ENCODE results near the gene PCSK4.

Gene PCSK4

GRCh38 chr19:1470055-1470304 is 20.2 kb downstream of the PCSK4 start:
- no peak for DNase-seq (ENCODE audit: low read depth)

- no peak for DNase-seq (ENCODE audit: low read depth)
These were observed 20.7 kb downstream of the PCSK4 start for GRCh38 chr19:1469255-1470054.

GRCh38 chr19:1468821-1469254 is 21.3 kb downstream of the PCSK4 start:
- DNase-seq (ENCODE audit: low read depth) = no peak

GRCh38 chr19:1468274-1468820 is 21.8 kb downstream of the PCSK4 start:
- no peak for DNase-seq (ENCODE audit: low read depth)

GRCh38 chr19:1467490-1468273 is 22.5 kb downstream of the PCSK4 start:
- DNase-seq (ENCODE audit: low read depth) = no peak

- no peak for DNase-seq (ENCODE audit: low read depth)
These were observed 23.0 kb downstream of the PCSK4 start for GRCh38 chr19:1467215-1467489.

- no peak for DNase-seq (ENCODE audit: low read depth)
These were observed 23.5 kb downstream of the PCSK4 start for GRCh38 chr19:1466461-1467214.

GRCh38 chr19:1466018-1466460 is 24.1 kb downstream of the PCSK4 start:
- no peak for DNase-seq (ENCODE audit: low read depth)

GRCh38 chr19:1465191-1466016 is 24.7 kb downstream of the PCSK4 start:
- no peak for DNase-seq (ENCODE audit: low read depth)

- DNase-seq (ENCODE audit: low read depth) = no peak
These were observed 28.3 kb downstream of the PCSK4 start for GRCh38 chr19:1461862-1462261.

GRCh38 chr19:1460033-1460995 is 29.8 kb downstream of the PCSK4 start:
- no peak for DNase-seq (ENCODE audit: low read depth)

GRCh38 chr19:1459479-1459878 is 30.7 kb downstream of the PCSK4 start:
- no peak for DNase-seq (ENCODE audit: low read depth)

- DNase-seq (ENCODE audit: low read depth) = no peak
These were observed 32.3 kb downstream of the PCSK4 start for GRCh38 chr19:1457892-1458291.

GRCh38 chr19:1457031-1457739 is 33.0 kb downstream of the PCSK4 start:
- DNase-seq (ENCODE audit: low read depth) = no peak

- no peak for DNase-seq (ENCODE audit: low read depth)
These were observed 33.8 kb downstream of the PCSK4 start for GRCh38 chr19:1456121-1456900.

- DNase-seq (ENCODE audit: low read depth) = no peak
These were observed 34.6 kb downstream of the PCSK4 start for GRCh38 chr19:1455336-1456120.

GRCh38 chr19:1455002-1455335 is 35.2 kb downstream of the PCSK4 start:
- no peak for DNase-seq (ENCODE audit: low read depth)

GRCh38 chr19:1453525-1454364 is 36.4 kb downstream of the PCSK4 start:
- no peak for DNase-seq (ENCODE audit: low read depth)
